ENCODE measurements around the gene GALR2.
"Not testable (repeated sequence)": the region's sequence is repeated elsewhere in the genome, so short reads cannot be mapped to it uniquely, and the experiment has no call there.

The GALR2 gene

GRCh38 chr17:76050538-76051467 is 23.8 kb upstream of the GALR2 start:
- no peak for DNase-seq (ENCODE audit: low read depth in 2 of 2)

GRCh38 chr17:76051561-76051960 is 23.0 kb upstream of the GALR2 start:
- DNase-seq (ENCODE audit: low read depth in 2 of 2), result no peak

- DNase-seq (ENCODE audit: low read depth in 2 of 2), result no peak
These were observed 21.1 kb upstream of the GALR2 start for GRCh38 chr17:76053246-76054111.

GRCh38 chr17:76054112-76054476 is 20.5 kb upstream of the GALR2 start:
- no peak for DNase-seq (ENCODE audit: low read depth in 2 of 2)

- DNase-seq (ENCODE audit: low read depth in 2 of 2), result no peak
These were observed 17.7 kb upstream of the GALR2 start for GRCh38 chr17:76056882-76057281.

- not testable (repeated sequence) for DNase-seq (ENCODE audit: low read depth in 2 of 2)
These were observed 16.3 kb upstream of the GALR2 start for GRCh38 chr17:76058264-76058663.

GRCh38 chr17:76063875-76064546 is 10.6 kb upstream of the GALR2 start:
- DNase-seq (ENCODE audit: low read depth in 2 of 2), result no peak

- no peak for DNase-seq (ENCODE audit: low read depth in 2 of 2)
These were observed 8.8 kb upstream of the GALR2 start for GRCh38 chr17:76065775-76066174.

GRCh38 chr17:76071531-76072147 is 2.9 kb upstream of the GALR2 start:
- DNase-seq (ENCODE audit: low read depth in 2 of 2), result no peak

GRCh38 chr17:76072148-76072858 is 2.3 kb upstream of the GALR2 start, which contains the start of gene SRP68:
Gene SRP68 (minus strand): TSS chr17:76072517. CDS start chr17:76072491, 26 bp downstream.
- DNase-seq (ENCODE audit: low read depth in 2 of 2), result peak; percentile 63 to 64

GRCh38 chr17:76075364-76076145 is 974 bp downstream of the GALR2 start:
- DNase-seq (ENCODE audit: low read depth in 2 of 2), result no peak

- no peak for DNase-seq (ENCODE audit: low read depth in 2 of 2)
These were observed 1.7 kb downstream of the GALR2 start for GRCh38 chr17:76076146-76076764.

GRCh38 chr17:76076765-76077583 is 2.4 kb downstream of the GALR2 start:
- no peak for DNase-seq (ENCODE audit: low read depth in 2 of 2)

GRCh38 chr17:76077584-76078110 is 3.1 kb downstream of the GALR2 start:
- DNase-seq (ENCODE audit: low read depth in 2 of 2), result no peak

- DNase-seq (ENCODE audit: low read depth in 2 of 2), result not testable (repeated sequence)
These were observed 3.8 kb downstream of the GALR2 start for GRCh38 chr17:76078370-76078769.

- no peak for DNase-seq (ENCODE audit: low read depth in 2 of 2)
These were observed 4.4 kb downstream of the GALR2 start, which contains the start of gene ZACN for GRCh38 chr17:76078860-76079534. Gene ZACN (plus strand): TSS chr17:76079182. CDS start chr17:76079265, 83 bp downstream.

GRCh38 chr17:76079535-76079955 is 5.0 kb downstream of the GALR2 start:
- DNase-seq (ENCODE audit: low read depth in 2 of 2), result no peak
